GM18907 (cell line): ENCODE data around the gene ELF2.
A peak's percentile ranks its signal among the peaks of the same experiment; 100 is the strongest.
"Not testable (repeated sequence)": the region's sequence is repeated elsewhere in the genome, so short reads cannot be mapped to it uniquely, and the experiment has no call there.

Experiments
- ATAC-seq: cut with Tn5 transposase; IDR thresholded peaks from one replicate; pipeline ENCODE4 v1.9.1; 2021; ENCODE audit warnings: mild to moderate bottlenecking, moderate library complexity; ENCODE audit not compliant: unreplicated experiment

Gene ELF2

DNA sequence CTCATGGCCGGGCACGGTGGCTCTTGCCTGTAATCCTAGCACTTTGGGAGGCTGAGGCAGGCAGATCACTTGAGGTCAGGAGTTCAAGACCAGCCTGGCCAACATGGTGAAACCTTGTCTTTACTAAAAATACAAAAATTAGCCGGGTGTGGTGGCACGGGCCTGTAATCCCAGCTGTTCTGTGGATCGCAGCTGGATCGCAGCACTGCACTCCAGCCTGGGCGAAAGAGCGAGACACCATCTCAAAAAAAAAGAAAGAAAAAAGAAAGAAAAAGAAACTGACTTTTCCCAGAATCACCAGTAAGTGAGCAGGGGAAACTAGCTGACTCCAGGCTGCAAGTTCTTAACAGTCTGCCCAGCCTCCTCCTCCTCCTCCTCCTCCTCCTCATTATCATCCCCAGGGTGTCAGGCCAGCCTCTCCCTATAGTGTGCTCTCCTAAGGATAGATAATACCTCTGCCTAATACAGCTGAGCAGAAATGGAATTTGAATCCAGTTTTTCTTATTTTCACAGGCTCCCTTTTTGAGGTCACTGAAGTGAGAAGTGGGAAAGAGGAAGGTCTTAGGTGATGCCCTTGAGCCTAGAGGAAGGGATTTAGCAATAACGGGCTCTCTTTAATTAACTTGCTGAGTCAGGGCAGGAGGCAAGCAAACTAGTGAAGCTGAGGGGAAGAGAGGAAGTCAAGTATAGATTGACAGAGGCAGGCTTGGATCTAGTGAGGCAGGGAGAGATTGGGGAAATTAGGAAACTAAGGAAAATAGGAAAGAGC, 11.8 kb upstream of the ELF2 start:
- no peak for ATAC-seq

DNA sequence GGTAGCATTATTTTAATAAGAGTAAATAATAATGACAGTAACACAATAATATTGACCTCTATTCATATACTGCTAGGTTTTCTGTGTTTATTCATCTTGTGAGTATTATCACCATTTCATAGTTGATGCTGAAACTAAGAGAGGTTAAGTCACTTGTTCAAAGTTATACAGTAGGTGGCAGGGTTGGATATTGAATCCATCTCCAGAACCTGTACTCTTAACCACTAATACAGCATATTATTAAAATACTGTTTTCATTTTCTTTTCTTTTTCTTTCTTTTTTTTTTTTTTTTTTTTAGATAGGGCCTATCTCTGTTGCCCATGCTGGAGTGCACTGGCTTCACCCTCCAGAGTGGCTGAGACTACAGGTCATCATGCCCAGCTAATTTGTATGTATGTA, 7.1 kb upstream of the ELF2 start:
- peak; percentile 67 for ATAC-seq

DNA sequence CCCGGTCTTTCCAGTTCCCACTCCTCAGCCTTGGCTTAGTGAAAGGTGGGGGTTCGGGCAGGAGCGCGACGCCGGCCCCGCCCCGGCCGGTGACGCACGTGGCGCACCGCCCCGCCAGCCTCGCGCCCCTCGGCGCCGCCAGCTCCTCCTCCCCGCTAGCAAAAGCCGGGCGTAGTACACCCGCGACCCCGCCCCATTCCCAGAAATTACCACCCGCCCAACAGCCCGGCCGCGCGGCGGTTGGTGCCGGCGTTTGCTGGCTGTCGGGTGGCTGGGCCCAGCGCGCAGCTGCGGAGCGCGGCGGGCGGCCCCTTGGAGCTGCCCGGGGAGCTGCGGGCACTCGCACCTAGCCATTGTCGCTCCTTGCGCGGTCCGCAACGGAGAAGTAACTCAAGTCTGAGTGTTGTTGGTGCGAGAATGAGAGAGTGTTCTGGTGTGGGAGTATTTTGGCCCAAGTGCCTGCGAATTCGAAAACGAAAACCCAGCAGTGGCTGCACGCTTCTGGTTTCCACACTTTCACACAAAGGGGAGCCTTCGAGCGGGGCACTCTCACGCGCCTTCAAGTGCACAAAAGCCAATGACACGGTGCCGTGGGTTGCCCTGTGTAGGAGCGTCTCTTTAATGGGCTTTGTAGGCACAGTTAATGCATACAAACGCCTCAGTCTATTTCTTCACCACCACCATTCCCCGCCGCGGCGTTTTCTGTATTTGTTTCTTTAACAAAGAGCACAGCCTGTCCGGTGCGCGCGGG, 1.0 kb upstream of the ELF2 start:
- peak; percentile 74 for ATAC-seq

DNA sequence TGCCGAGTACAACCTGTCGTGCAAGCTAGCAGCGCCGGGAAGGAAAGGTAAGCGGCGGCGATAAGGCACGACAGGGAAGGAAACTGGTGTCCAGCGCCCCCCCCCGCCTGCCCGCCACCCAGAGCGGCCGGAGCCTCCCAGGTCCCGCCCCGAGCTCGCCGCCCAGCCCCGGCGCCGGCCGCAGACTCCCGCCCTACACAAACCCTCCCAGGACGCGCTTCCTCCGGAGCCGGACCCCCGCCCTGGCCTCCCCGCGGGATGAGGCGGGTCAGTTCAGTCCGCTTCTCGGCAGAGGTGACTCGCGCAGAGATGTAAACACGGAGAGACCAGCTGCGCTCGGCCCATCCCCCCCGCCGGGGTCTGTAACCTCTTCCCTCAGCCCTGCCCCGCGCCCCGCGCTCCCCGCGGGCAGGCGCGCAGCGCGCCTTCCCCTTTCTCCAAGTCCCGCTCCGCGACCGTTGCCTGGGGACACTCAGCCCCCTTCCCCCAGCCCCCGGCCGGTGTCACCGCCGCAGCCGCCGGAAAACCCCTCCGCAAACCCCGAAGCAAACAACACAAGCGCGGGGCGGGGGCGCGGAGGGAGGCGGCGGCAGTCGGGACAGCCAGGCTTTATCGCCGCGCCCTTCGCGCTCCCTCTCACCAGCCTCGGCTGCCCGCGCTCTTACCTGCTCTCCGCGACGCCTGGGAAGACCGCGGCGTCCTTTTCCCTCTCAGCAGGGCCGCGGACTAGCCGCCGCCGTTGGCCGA, 543 bp downstream of the ELF2 start:
- ATAC-seq: peak; percentile 29

DNA sequence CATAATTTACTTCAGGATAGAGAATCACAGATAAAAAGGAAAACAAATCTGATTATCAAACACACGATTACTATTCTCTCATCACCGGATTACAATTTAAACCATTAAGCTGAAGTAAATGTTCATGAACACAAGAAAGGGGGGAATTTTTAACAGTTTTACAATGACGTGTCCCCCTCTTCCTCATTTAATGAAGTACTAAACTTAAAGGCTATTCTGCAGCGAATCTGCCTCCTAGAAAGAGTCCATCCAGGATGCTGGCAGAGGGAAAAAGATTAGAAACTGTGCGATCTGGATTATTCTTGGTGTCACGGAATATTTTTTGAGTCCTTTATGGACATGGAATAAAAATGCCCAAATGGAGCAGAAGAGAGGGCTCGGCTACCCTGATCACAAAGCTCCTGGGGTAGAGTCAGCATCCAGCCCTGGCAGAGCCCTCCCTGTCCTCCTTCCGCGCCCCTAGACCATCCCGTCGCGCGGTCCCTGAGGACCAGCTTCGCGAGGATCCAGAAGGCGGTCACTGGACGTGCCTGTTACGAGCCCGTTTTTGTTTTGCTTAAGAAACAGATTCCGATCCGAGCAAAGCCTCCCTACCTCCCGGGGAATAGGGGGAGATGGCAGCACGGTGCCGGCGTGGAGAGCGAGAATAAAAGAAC, 1.2 kb downstream of the ELF2 start:
- no peak for ATAC-seq

DNA sequence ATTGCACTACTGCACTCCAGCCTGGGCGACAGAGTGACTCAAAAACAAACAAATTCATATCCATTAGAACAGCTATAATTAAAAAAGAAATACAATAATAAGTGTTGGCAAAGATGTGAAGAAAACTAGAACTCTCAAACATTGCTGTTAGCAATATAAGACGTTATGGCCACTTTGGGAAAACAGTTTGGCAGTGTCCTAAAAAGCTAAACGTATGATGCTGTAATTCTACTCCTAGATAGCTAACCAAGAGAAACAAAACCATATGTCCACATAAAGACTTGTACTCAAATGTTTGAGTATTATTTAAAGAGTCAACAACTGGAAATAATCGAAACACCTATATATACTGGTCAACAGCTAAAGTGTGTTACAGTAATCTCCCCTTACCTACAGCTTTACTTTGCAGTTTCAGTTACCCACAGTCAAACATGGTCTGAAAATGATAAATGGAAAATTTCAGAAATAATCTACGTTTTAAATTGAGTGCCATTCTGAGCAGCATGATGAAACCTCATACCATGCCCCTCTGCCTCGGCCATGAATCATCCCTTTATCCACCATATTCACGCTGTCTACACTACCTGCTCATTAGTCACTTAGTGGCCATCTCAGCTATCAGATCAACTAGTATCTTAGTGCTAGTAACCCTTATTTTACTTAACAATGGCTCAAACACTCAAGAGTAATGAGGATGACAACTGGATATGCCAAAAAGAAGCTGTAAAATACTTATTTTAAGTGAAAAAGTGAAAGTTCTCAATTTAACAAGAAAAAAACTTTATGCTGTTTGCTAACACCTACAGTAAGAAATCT, 4.9 kb downstream of the ELF2 start:
- ATAC-seq: no peak

DNA sequence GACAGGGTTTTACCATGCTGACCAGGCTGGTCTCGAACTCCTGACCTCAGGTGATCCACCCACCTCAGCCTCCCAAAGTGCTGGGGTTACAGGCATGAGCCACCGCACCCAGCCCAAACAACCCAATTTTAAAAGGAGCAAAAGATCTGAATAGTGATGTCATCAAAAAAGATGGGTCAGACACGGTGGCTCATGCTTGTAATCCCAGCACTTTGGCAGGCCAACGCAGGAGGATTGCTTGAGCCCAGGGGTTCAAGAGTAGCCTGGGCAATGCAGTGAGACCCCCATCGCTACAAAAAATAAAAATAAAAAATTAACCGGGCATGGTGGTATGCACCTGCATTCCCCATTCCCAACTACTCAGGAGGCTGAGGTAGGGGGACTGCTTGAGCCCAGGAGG, 6.1 kb downstream of the ELF2 start:
- no peak for ATAC-seq

DNA sequence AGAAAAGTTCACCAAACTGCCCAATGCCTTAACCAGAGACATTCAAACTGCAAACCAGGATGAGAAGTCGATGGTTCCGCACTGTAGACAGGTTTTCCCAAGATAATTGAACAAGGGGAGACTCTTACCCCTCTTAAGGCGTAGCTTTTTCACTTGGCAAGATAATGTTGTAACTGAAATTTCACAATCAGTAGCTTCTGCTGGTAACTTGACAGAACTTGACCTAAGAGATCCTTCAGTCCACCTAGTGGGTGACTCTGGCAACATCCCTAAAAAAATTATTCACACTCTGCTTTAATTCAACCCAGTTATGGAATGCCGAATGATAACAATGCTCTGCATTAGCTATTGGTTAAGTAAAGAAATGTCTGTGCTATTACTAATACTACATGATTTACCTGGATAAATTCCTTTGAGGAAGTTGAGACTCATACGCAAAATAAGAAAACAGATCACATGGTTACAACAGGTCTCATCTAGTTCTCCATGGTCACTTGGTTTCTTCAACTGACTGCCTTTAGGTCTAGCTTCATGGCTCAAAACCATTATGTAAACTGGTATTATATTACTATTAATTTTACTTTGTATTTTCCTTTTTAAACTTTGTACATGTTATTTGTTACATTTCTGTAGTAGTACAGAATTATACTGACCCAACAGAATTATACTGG, 9.1 kb downstream of the ELF2 start:
- ATAC-seq: no peak

DNA sequence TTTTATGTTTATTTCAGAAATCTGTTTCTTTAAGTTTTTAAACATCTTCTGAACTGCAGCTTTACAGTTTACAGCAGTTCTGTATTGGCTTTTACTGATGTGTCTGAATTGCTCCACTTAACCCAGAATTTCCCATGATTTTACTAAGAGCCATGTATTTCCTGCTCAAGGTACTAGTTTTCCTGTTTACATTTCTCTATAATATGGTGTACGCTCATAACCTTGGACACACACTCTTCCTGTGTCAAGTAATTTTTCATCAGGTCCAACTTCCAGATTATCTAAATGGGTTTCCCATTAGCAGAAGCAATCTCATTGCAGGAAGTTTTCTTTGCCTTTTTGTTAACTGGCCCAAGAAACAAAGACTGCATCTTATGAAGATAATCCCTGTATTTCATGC, 12.3 kb downstream of the ELF2 start:
- ATAC-seq: no peak

DNA sequence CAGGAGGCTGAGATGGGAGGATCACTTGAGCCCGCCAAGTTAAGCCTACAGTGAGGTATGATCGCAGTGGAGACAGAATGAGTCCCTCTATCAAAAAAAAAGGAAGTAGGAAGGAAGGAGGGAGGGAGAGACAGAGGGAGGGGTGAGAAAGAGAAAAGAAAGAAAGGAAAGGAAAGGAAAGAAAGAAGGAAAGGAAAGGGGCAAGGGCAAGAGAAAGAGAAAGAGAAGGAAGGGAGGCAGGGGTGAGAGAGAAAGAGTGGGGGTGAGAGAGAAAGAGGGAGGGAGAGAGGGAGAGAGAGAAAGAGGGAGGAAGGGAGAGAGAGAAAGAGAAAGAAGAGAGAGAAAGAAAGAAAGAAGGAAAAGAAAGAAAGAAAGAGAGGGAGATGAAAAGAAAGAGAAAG, 13.2 kb downstream of the ELF2 start:
- ATAC-seq: no peak

DNA sequence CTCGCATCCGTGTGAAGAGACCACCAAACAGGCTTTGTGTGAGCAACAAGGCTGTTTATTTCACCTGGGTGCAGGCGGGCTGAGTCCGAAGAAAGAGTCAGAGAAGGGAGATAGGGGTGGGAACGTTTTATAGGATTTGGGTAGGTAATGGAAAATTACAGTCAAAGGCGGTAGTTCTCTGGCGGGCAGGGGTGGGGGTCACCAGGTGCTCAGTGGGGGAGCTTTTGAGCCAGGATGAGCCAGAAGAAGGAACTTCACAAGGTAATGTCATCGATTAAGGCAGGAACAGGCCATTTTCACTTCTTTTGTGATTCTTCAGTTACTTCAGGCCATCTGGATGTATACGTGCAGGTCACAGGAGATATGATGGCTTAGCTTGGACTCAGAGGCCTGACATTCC, 19.0 kb downstream of the ELF2 start:
- not testable (repeated sequence) for ATAC-seq

DNA sequence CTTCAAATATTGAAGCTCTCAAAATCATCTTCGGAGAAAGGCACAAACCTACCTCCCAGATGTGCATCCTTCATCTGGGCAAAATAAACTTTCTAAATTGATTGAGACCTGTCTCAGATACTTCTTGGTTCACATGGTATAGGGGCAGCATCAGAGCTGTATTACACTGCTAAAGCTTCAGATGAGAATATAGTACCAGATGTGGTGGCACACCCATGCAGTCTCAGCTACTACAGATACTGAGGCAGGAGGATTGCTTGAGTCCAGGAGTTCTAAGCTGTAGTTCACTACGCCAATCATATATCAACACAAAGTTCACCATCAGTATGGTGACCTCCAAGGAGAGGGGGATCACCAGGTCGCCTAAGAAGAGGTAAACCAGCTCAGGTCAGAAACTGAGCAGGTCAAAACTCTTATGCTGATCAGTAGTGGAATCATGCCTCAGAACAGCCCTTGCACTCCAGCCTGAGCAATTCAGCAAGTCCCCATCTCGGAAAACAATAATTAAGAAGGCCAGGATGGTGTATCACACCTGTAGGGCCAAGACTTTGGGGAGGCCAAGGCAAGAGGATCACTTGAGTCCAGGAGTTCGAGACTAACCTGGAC, 22.0 kb downstream of the ELF2 start:
- ATAC-seq: no peak

DNA sequence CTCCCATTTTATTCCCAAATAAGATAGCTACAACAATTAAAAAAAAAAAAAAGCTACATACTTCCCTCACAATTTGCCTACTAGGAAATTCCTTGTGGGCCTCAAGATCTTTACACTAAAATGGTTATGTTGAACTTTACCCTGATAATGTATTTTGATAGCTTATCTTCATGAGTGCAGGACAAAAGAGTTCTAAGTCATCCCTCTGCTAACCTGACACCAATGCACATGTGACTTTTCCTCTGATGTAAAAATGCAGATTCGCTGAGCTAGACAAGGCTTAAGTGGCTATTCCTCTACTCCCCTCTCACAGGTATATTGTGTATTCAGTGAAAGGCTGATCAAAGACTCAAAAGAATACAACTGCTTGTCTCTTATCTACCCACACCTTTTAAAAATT, 22.5 kb downstream of the ELF2 start:
- ATAC-seq: no peak

DNA sequence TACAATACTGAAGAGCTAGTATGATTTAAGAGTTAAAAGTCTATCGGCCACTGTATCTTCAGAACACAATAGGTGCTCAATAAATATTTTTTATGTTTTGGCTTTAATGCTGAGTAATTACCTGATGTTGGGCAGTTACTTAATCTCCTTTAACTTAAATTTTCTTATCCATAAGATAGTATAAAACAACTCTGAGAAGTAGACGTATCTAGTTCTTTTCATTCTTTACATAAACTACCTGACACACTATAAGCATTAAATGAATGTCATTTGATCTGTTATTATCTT, 22.9 kb downstream of the ELF2 start:
- no peak for ATAC-seq

DNA sequence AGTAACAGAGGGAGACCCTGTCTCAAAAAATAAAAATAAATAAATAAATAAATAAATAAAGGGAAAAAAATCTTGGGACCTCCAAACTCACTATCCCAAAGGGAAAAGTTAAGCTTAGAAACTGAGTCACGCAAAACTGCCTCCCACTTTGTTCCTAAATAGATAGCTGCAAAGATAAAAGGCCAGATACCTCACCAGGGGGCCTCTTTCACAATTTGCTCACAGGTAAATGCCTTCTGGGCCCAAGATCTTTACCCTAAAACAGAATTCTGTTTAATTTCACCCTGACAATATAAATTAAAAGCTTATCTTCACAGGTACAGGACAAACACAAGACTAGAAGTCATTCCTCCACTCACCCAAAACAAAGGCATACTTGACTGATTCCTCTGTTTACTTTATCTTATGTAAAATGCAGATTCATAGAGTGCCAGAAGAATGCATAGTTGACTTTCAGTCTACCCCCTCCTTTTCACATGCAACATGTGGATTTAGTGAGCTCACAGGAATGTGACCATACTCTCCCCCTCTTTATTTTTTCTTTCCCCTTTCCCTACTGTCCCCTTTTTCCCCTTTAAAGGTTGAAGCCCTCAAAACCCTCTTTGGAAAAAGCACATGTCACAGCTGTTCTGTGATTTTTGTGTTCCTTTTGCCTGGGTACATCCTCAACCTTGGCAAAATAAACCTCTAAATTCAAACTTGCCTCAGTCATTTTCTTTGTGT, 23.4 kb downstream of the ELF2 start:
- no peak for ATAC-seq

DNA sequence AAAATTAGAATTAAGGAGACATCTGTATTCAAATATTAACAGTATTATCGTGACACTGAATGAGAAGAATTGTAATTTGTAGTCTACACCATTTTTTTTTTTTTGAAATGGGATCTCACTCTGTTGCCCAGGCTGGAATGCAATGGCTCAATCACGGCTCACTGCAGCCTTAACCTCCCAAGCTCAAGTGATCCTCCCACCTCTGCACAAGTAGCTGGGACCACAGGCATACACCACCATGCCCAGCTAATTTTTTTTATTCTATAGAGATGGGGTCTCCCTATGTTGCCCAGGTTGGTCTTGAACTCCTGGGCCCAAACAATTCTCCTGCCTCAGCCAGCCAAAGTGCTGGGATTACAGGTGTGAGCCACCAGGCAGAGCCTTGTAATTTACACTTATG, 24.8 kb downstream of the ELF2 start:
- no peak for ATAC-seq

DNA sequence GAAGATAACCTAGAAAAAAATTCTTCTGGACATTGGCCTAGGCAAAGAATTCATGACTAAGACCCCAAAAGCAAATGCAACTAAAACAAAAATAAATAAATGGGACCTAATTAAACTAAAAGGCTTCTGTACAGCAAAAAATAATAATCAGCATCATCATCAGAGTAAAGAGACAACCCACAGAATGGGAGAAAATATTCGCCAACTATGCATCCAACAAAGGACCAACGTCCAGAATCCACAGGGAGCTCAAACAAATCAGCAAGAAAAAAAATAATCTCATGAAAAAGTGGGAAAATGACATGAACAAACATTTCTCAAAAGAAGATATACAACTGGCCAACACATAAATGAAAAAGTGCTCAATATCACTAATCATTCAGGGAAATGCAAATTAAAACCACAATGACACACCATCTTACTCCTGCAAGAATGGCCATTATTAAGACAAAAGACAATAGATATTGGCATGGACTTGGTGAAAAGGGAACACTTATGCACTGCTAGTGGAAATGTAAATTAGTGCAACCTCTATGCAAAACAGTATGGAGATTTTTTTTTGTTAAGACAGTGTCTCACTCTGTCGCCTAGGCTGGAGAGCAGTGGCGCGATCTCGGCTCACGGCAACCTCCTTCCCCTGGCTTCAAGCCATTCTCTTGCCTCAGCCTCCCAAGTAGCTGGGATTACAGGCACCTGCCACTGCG, 29.9 kb downstream of the ELF2 start:
- no peak for ATAC-seq

DNA sequence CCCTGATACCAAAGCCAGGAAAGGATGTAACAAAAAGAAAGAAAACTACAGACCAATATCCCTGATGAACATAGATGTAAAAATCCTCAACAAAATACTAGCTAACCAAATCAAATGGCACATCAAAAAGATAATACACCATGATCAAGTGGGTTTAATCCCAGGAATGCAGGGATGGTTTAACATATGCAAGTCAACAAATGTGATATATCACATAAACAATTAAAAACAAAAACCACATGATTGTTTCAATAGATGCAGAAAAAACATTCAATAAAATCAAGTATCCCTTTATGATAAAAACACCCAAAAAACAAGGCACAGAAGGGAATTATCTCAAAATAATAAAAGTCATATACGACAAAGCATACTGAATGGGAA, 31.5 kb downstream of the ELF2 start:
- no peak for ATAC-seq
